Renal cortex interstitium (tissue), 15 donors: ENCODE data around the gene SERPINA10. TPM values are rescaled to one million over a fixed set of nuclear protein-coding genes. Genes with fewer than 3 reads are reported as not detected.

Experiments
- DNase-seq, 11 donors: peaks; one replicate each; pipeline ENCODE4 v3.0.0-alpha.2; 2013; ENCODE audit warnings: low read depth in 9 of 11, low spot score in 4 of 11; ENCODE audit errors: extremely low read depth in 1 of 11
- long read RNA-seq, 16 experiments: transcript quantifications; one replicate each; lab custom pipeline, GENCODE V29; 2026
- polyA plus RNA-seq, 3 donors: library from polyadenylated mRNA; unstranded; fragments of 120-200 nt; gene quantifications; one replicate each; pipeline ENCODE4 v1.2.1, GENCODE V29; 2013; ENCODE audit not compliant: insufficient read length in 3 of 3

SERPINA10 gene
- polyA plus RNA-seq: under 1 TPM; 0.06 to 0.27 (median 0.11) TPM
- long read RNA-seq, donor 1: 0 reads
- long read RNA-seq, donor 2: 0 reads
- long read RNA-seq, donor 3: 0 reads
- long read RNA-seq, donor 4: 0 reads
- long read RNA-seq, donor 5: 0 reads
- long read RNA-seq, donor 6: 0 reads
- long read RNA-seq, donor 7: 0 reads
- long read RNA-seq, donor 8: 0 reads
- long read RNA-seq, donor 9: 0 reads
- long read RNA-seq, donor 10: 0 reads
- long read RNA-seq, donor 11: 0 reads
- long read RNA-seq, donor 12: 0 reads
- long read RNA-seq, donor 13: 0 reads
- long read RNA-seq, donor 14, full-length matches to known transcripts: 1 of 1 reads
- long read RNA-seq, donor 14, partial matches to known transcripts: 0 of 1 reads
- long read RNA-seq, donor 14, other reads (novel, unspliced or antisense): 0 of 1 reads
- long read RNA-seq, donor 15: 0 reads
- long read RNA-seq, donor 16: 0 reads

GRCh38 chr14:94292872-94293577 lies at the start of gene SERPINA10:
TSS of gene SERPINA10 (minus strand) at chr14:94293268. CDS start at chr14:94290593, 2,675 bp downstream.
- DNase-seq: no peak

- peak in 9 of 11 donors; percentile 24 to 49 (median 38) for DNase-seq
These were observed 49.4 kb upstream of the SERPINA10 start for GRCh38 chr14:94342334-94342934.

GRCh38 chr14:94341656-94342333 lies 48.7 kb upstream of the SERPINA10 start:
- DNase-seq: no peak

- no peak for DNase-seq
These were observed 47.5 kb upstream of the SERPINA10 start for GRCh38 chr14:94340533-94340932.

GRCh38 chr14:94338023-94338422 lies 45.0 kb upstream of the SERPINA10 start:
- no peak for DNase-seq

- DNase-seq: no peak
These were observed 44.2 kb upstream of the SERPINA10 start for GRCh38 chr14:94337274-94337673.

GRCh38 chr14:94334872-94335271 lies 41.8 kb upstream of the SERPINA10 start:
- no peak for DNase-seq

- DNase-seq: no peak
These were observed 39.5 kb upstream of the SERPINA10 start for GRCh38 chr14:94332587-94332986.

GRCh38 chr14:94332063-94332583 lies 39.1 kb upstream of the SERPINA10 start:
- no peak for DNase-seq

- DNase-seq: no peak
These were observed 38.4 kb upstream of the SERPINA10 start for GRCh38 chr14:94331462-94331861.

GRCh38 chr14:94330857-94331256 lies 37.8 kb upstream of the SERPINA10 start:
- no peak for DNase-seq

GRCh38 chr14:94330432-94330831 lies 37.4 kb upstream of the SERPINA10 start:
- DNase-seq: no peak

GRCh38 chr14:94329857-94330256 lies 36.8 kb upstream of the SERPINA10 start:
- DNase-seq: no peak

GRCh38 chr14:94328196-94328595 lies 35.1 kb upstream of the SERPINA10 start:
- no peak for DNase-seq

GRCh38 chr14:94322648-94323570 lies 29.8 kb upstream of the SERPINA10 start, which contains the start of gene SERPINA6:
TSS of gene SERPINA6 (minus strand) at chr14:94323336. CDS start at chr14:94314648, 8,688 bp downstream.
- no peak for DNase-seq

GRCh38 chr14:94321421-94322271 lies 28.6 kb upstream of the SERPINA10 start:
- DNase-seq: no peak

GRCh38 chr14:94320243-94320642 lies 27.2 kb upstream of the SERPINA10 start:
- no peak for DNase-seq
